HL-60/S4 treated with retinoic acid at 250 ng/mL for 4 days and 3 days (cell line): ENCODE results near the gene GRIK4.

Experiments used
- in situ Hi-C: fragments of 300-500 bp; cut with MboI; formaldehyde crosslinking; loops from 2 replicates; pipeline ENCODE4 v1.7.0; 2022; ENCODE audit warnings: low sequenced_read_pairs

The GRIK4 gene

GRCh38 chr11:120959189-120959588 lies 447.6 kb downstream of the GRIK4 start:
- in situ Hi-C loops: no loop called here

GRCh38 chr11:120964857-120965256 lies 453.3 kb downstream of the GRIK4 start:
- in situ Hi-C loops: no loop called here

- in situ Hi-C loops: no loop called here
Observed at GRCh38 chr11:120966840-120967239, 455.3 kb downstream of the GRIK4 start.

GRCh38 chr11:120969993-120970392 lies 458.4 kb downstream of the GRIK4 start:
- in situ Hi-C loops: no loop called here

- in situ Hi-C loops: no loop called here
Observed at GRCh38 chr11:120971825-120972224, 460.3 kb downstream of the GRIK4 start.

GRCh38 chr11:120972621-120973020 lies 461.1 kb downstream of the GRIK4 start:
- in situ Hi-C loops: no loop called here

- in situ Hi-C loops: no loop called here
Observed at GRCh38 chr11:120973501-120973900, 462.0 kb downstream of the GRIK4 start.

- in situ Hi-C loops: no loop called here
Observed at GRCh38 chr11:120974466-120974865, 462.9 kb downstream of the GRIK4 start.

GRCh38 chr11:120974965-120975364 lies 463.4 kb downstream of the GRIK4 start:
- in situ Hi-C loops: no loop called here

- in situ Hi-C loops: no loop called here
Observed at GRCh38 chr11:120977266-120978137, 466.0 kb downstream of the GRIK4 start.

- in situ Hi-C loops: no loop called here
Observed at GRCh38 chr11:120978701-120979100, 467.2 kb downstream of the GRIK4 start.

GRCh38 chr11:120985718-120986569 lies 474.4 kb downstream of the GRIK4 start:
- in situ Hi-C loops: no loop called here

- in situ Hi-C loops: no loop called here
Observed at GRCh38 chr11:120988603-120989002, 477.1 kb downstream of the GRIK4 start.

- in situ Hi-C loops: no loop called here
Observed at GRCh38 chr11:120991830-120992686, 480.5 kb downstream of the GRIK4 start.

GRCh38 chr11:120994091-120994859 lies 482.7 kb downstream of the GRIK4 start:
- in situ Hi-C loops: no loop called here

GRCh38 chr11:120995184-120995583 lies 483.6 kb downstream of the GRIK4 start:
- in situ Hi-C loops: no loop called here

GRCh38 chr11:120996973-120997372 lies 485.4 kb downstream of the GRIK4 start:
- in situ Hi-C loops: no loop called here

- in situ Hi-C loops: no loop called here
Observed at GRCh38 chr11:120998581-120998980, 487.0 kb downstream of the GRIK4 start.

- in situ Hi-C loops: no loop called here
Observed at GRCh38 chr11:121004206-121004840, 492.8 kb downstream of the GRIK4 start.

GRCh38 chr11:121006922-121007321 lies 495.4 kb downstream of the GRIK4 start:
- in situ Hi-C loops: no loop called here
